Stimulated activated memory B cell treated with anti-CD40 and anti-IgM and Interleukin-4, amounts not matched to agents 10 μg/mL and 1 μg/mL and 100 μg/mL, for 72 hours (primary cell): ENCODE data around the gene C1R.

Experiments used
- ATAC-seq: fragments of 150-1000 bp; cut with Tn5 transposase; 2 replicates; pipeline ENCODE4 v1.10.0; 2021
- H3K27ac Mint-ChIP-seq: one replicate; pipeline ENCODE4 v1.8.0; 2022; ENCODE audit warnings: mild to moderate bottlenecking, mixed read lengths
- H3K27me3 Mint-ChIP-seq: one replicate; pipeline ENCODE4 v1.8.0; 2022; ENCODE audit warnings: mixed read lengths
- H3K36me3 Mint-ChIP-seq: one replicate; pipeline ENCODE4 v1.8.0; 2022; ENCODE audit warnings: mixed read lengths
- H3K4me1 Mint-ChIP-seq: one replicate; pipeline ENCODE4 v1.8.0; 2022; ENCODE audit warnings: mixed read lengths
- H3K4me3 Mint-ChIP-seq: one replicate; pipeline ENCODE4 v1.8.0; 2022; ENCODE audit warnings: mild to moderate bottlenecking, moderate library complexity, mixed read lengths
- H3K9me3 Mint-ChIP-seq: one replicate; pipeline ENCODE4 v1.8.0; 2022; ENCODE audit warnings: mixed read lengths

The C1R gene

GRCh38 chr12:7093892-7094291, 1.6 kb upstream of the C1R start:
- H3K4me3 Mint-ChIP-seq: no peak overlapping the region
- ATAC-seq: no peak
- H3K4me1 Mint-ChIP-seq: peaks cover 17% of the 10 kb centered on the region
- H3K9me3 Mint-ChIP-seq: no peaks in the 10 kb centered on the region
- H3K27me3 Mint-ChIP-seq: peaks cover 10% of the 10 kb centered on the region
- H3K36me3 Mint-ChIP-seq: peaks cover 7% of the 10 kb centered on the region
- H3K27ac Mint-ChIP-seq: no peak overlapping the region

DNA sequence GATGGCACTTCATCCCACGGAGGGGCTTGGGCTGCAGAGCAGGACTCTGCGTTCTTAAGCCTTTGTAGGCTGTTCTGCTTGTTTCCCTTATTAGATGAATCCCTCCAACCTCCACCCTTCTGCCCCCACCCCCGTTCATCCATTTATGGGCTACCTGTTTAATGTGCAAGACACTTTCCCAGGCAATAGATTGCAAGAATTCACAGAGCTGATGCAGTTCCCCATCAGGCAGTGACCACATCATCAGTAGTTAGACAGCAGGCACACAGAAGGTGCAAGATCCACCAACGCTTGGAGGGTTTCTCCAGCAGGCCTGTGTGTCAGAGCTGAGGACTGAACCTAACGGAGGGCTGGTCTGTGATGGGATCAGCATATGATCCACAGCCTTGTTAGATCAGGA, 1.2 kb upstream of the C1R start:
- ATAC-seq: no peak
- H3K9me3 Mint-ChIP-seq: no peaks in the 10 kb centered on the region
- no peak overlapping the region for H3K27ac Mint-ChIP-seq
- H3K4me1 Mint-ChIP-seq: peaks cover 17% of the 10 kb centered on the region
- H3K36me3 Mint-ChIP-seq: peaks cover 3% of the 10 kb centered on the region
- H3K4me3 Mint-ChIP-seq: no peak overlapping the region
- H3K27me3 Mint-ChIP-seq: peaks cover 10% of the 10 kb centered on the region

- Mint-ChIP-seq H3K27me3 (peaks cover 10% of the 10 kb centered on the region), H3K36me3 (no peaks in the 10 kb centered on the region), H3K4me3 (no peak overlapping the region), H3K4me1 (peaks cover 17% of the 10 kb centered on the region), H3K9me3 (no peaks in the 10 kb centered on the region), H3K27ac (no peak overlapping the region)
- no peak for ATAC-seq
Measured at GRCh38 chr12:7092986-7093460, 778 bp upstream of the C1R start.

DNA sequence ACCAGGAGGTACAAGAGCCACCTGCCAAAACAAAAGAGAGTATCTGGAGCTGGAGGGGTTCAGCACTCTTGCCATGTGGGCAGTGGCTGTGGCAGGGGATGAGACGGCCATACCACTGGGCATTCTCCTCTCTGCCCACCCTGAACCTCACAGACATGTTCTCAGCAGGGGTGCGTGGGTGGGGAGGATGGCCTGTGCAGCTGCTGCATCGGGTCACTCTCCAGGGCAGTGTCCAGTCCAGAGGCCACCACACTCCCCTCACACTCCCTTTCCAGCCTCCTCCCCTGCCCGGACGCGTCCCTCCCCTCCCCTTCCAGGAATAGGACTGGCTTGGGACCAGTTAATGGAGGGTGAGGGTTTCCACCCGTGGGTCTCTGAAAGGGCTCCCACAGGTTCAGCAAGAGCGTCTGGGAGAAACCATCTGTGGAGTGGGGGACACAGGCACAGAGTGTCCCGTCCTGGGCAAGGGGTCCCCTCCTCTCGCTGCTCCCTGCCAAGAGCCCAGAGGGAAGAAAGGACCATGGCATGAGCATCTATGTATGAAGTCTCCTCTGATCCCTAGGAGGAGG, 501 bp downstream of the C1R start:
- H3K4me3 Mint-ChIP-seq: peak overlapping the region; percentile 87
- peaks cover 17% of the 10 kb centered on the region for H3K4me1 Mint-ChIP-seq
- no peaks in the 10 kb centered on the region for H3K36me3 Mint-ChIP-seq
- no peaks in the 10 kb centered on the region for H3K9me3 Mint-ChIP-seq
- H3K27ac Mint-ChIP-seq: peak overlapping the region; percentile 81
- peaks cover 10% of the 10 kb centered on the region for H3K27me3 Mint-ChIP-seq
- no peak for ATAC-seq

GRCh38 chr12:7091171-7091570, 1.1 kb downstream of the C1R start:
- Mint-ChIP-seq H3K9me3 (no peaks in the 10 kb centered on the region), H3K4me3 (no peak overlapping the region), H3K36me3 (no peaks in the 10 kb centered on the region), H3K27ac (no peak overlapping the region), H3K27me3 (peaks cover 10% of the 10 kb centered on the region), H3K4me1 (peaks cover 17% of the 10 kb centered on the region)
- no peak for ATAC-seq

DNA sequence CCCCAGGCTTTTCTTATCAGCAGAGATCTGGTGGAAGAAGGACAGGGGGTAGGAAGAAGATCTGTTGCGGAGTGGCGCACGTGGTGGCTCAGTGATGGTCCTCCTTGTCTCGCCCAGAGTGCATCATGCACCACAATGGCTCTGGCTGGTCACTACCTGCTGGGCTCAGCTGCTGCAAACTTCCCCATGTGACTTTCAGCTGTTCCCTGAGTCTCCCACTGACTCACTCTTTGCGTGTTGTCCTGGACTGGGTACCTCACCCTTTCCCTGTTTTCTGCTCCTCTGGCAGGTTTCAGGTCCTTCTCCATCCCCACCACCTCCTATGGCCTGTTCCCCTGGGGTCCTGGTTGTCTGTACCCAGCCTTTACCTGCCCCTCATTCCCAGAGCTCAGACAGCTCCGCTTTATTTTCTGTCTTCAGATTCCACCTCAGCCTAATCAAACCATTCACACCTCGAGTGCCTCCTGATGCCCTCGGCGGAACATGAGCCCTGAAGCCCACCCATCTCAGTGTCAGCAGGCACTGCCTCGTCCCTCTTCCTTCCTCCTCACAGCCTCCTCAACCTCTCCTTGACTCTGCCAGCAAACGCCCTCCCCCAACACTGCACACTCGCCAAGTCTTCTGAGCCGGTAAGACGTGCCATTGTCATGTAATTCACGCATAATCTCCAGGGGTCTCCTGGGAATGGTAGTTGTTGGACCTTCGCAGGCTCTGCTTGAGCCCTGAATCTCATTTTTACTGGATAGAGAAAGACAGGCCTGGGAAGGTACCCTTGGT, 1.8 kb downstream of the C1R start:
- no peak overlapping the region for H3K4me3 Mint-ChIP-seq
- no peak for ATAC-seq
- H3K9me3 Mint-ChIP-seq: no peaks in the 10 kb centered on the region
- H3K27ac Mint-ChIP-seq: no peak overlapping the region
- peaks cover 10% of the 10 kb centered on the region for H3K27me3 Mint-ChIP-seq
- peaks cover 17% of the 10 kb centered on the region for H3K4me1 Mint-ChIP-seq
- no peaks in the 10 kb centered on the region for H3K36me3 Mint-ChIP-seq

DNA sequence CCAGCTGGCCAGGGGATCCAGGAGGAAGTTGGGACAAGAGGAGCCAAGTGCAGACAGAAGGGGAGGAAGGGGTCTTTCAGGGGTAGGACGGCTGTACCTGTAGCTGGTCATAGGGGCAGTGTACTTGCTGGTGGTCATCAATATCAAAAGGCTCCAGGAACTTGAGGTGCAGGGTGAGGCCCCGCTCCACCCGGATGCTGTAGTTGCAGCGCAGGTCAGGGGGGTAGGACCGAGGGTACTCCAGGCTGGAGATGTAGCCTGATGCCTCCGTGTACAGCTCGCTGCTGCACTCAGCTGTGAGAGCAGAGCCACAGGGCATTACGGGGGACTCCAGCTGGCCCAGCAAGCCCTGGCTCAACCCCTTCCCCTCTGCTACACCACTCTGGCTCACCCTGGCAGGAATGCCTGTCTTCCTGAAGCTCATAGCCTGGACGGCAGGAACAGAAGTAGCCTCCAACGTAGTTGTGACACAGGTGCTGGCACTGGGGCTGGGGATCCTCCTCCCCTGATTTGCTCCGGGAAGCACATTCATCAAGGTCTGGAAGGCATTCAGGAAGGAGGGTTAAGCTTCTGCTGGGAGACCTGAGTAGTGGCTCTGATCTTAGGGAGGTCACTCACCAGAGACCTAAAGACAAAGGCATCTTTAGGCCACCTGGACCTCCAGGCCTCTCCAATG, 2.9 kb downstream of the C1R start:
- Mint-ChIP-seq H3K27ac (no peak overlapping the region), H3K4me1 (peaks cover 11% of the 10 kb centered on the region), H3K9me3 (no peaks in the 10 kb centered on the region), H3K36me3 (no peaks in the 10 kb centered on the region), H3K4me3 (no peak overlapping the region), H3K27me3 (peaks cover 10% of the 10 kb centered on the region)
- no peak for ATAC-seq

- H3K4me3 Mint-ChIP-seq: no peak overlapping the region
Measured at GRCh38 chr12:7083125-7083524, 9.1 kb downstream of the C1R start.

DNA sequence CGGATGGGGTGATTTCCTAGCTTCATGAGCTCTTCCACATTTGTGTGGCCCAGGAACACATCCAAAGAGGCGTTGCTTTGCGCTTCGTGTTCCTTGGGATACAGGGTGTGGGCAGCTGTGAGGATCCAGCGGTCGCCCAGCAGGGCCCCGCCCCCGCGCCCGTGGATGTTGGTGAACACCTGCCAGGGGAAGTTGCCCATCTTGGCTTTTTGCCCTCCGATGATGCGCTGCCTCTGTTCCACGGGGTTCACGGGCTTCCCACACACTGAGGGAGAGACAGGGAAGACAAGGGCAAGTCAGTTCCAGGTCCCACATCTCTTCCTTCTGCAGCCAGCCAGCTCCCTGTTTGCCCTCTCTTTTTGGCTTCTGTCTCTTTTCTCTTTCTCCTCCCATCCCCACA, 11.2 kb downstream of the C1R start:
- no peak overlapping the region for H3K4me3 Mint-ChIP-seq
- no peak for ATAC-seq
- peaks cover 6% of the 10 kb centered on the region for H3K9me3 Mint-ChIP-seq
- H3K27ac Mint-ChIP-seq: no peak overlapping the region
- H3K27me3 Mint-ChIP-seq: peaks cover 15% of the 10 kb centered on the region
- H3K4me1 Mint-ChIP-seq: peaks cover 2% of the 10 kb centered on the region
- peaks cover 6% of the 10 kb centered on the region for H3K36me3 Mint-ChIP-seq

More at GRCh38 chr12:7083125-7083524, 9.1 kb downstream of the C1R start:
- H3K4me1 Mint-ChIP-seq: no peaks in the 10 kb centered on the region
- H3K27ac Mint-ChIP-seq: no peak overlapping the region
- peaks cover 6% of the 10 kb centered on the region for H3K36me3 Mint-ChIP-seq
- no peaks in the 10 kb centered on the region for H3K27me3 Mint-ChIP-seq
- H3K9me3 Mint-ChIP-seq: peaks cover 6% of the 10 kb centered on the region
- ATAC-seq: no peak

- Mint-ChIP-seq H3K4me3 (no peak overlapping the region), H3K4me1 (peaks cover 10% of the 10 kb centered on the region), H3K36me3 (peaks cover 6% of the 10 kb centered on the region), H3K27me3 (peaks cover 28% of the 10 kb centered on the region), H3K9me3 (peaks cover 6% of the 10 kb centered on the region), H3K27ac (no peak overlapping the region)
- ATAC-seq: no peak
Measured at GRCh38 chr12:7079826-7080125, 12.5 kb downstream of the C1R start.

GRCh38 chr12:7078163-7078562, 14.1 kb downstream of the C1R start:
- H3K9me3 Mint-ChIP-seq: peaks cover 3% of the 10 kb centered on the region
- H3K27ac Mint-ChIP-seq: no peak overlapping the region
- H3K27me3 Mint-ChIP-seq: peaks cover 41% of the 10 kb centered on the region
- peaks cover 3% of the 10 kb centered on the region for H3K36me3 Mint-ChIP-seq
- H3K4me3 Mint-ChIP-seq: no peak overlapping the region
- peaks cover 10% of the 10 kb centered on the region for H3K4me1 Mint-ChIP-seq
- no peak for ATAC-seq

- Mint-ChIP-seq H3K36me3 (no peaks in the 10 kb centered on the region), H3K4me1 (peaks cover 10% of the 10 kb centered on the region), H3K9me3 (no peaks in the 10 kb centered on the region), H3K4me3 (no peak overlapping the region), H3K27ac (no peak overlapping the region), H3K27me3 (peaks cover 56% of the 10 kb centered on the region)
- ATAC-seq: no peak
Measured at GRCh38 chr12:7076493-7076892, 15.8 kb downstream of the C1R start.

DNA sequence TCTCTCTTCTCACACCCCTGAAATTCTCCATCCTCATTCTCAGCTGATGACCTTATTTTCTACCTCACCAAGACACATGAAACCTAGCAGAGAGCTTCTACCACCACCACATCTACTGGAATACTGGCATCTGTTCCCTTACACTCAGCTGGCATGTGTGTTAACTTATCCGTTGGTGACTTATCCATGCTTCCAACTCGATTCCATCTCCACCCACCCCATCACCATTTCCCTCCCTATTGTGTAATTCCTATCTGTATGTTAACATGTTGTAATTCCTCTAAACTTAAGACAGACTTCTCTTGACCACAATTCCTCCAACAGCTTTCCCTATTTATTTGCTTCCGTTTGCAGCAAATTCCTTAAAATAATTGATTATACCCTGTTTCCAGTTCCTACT, 16.3 kb downstream of the C1R start:
- Mint-ChIP-seq H3K9me3 (no peaks in the 10 kb centered on the region), H3K4me3 (no peak overlapping the region), H3K4me1 (peaks cover 10% of the 10 kb centered on the region), H3K27ac (no peak overlapping the region), H3K27me3 (peaks cover 58% of the 10 kb centered on the region), H3K36me3 (no peaks in the 10 kb centered on the region)
- ATAC-seq: no peak

- peaks cover 58% of the 10 kb centered on the region for H3K27me3 Mint-ChIP-seq
- no peaks in the 10 kb centered on the region for H3K9me3 Mint-ChIP-seq
- H3K4me3 Mint-ChIP-seq: no peak overlapping the region
- no peaks in the 10 kb centered on the region for H3K36me3 Mint-ChIP-seq
- ATAC-seq: no peak
- H3K4me1 Mint-ChIP-seq: peaks cover 10% of the 10 kb centered on the region
- H3K27ac Mint-ChIP-seq: no peak overlapping the region
Measured at GRCh38 chr12:7075518-7075917, 16.7 kb downstream of the C1R start.

GRCh38 chr12:7073946-7074345, 18.3 kb downstream of the C1R start:
- Mint-ChIP-seq H3K4me1 (peaks cover 10% of the 10 kb centered on the region), H3K27ac (no peak overlapping the region), H3K27me3 (peaks cover 58% of the 10 kb centered on the region), H3K4me3 (no peak overlapping the region), H3K9me3 (no peaks in the 10 kb centered on the region), H3K36me3 (no peaks in the 10 kb centered on the region)
- ATAC-seq: no peak

DNA sequence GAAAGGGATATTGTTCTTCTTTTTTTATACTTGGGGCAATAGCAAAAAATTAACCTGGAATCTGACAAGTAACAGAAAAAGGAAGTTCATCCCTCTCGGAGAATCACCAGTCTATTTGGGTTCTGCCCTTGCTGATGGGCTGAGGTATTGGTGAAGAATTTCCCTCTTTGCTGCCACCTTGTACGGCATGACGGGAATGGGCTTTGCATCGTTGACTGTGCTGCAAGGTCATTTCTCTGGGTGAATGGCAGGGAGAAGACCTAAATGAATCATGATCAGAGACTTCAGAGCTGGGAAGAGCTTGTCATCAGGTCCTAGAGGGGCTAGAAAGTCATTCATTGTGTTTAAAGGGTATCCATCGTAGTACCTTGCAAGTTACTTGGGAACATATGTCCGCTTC, 19.7 kb downstream of the C1R start:
- Mint-ChIP-seq H3K27ac (no peak overlapping the region), H3K9me3 (no peaks in the 10 kb centered on the region), H3K4me1 (peaks cover 10% of the 10 kb centered on the region), H3K27me3 (peaks cover 71% of the 10 kb centered on the region), H3K4me3 (no peak overlapping the region), H3K36me3 (no peaks in the 10 kb centered on the region)
- ATAC-seq: no peak
